Panc1 (cell line): ENCODE results near the gene DIAPH2. TPM values are rescaled to one million over a fixed set of nuclear protein-coding genes. Genes with fewer than 3 reads are reported as not detected.

Experiments
- ATAC-seq: fragments of 200-7000 bp; cut with Tn5 transposase; 2 replicates; pipeline ENCODE4 v1.9.1; 2020; ENCODE audit warnings: mild to moderate bottlenecking, moderate library complexity
- BruUV-seq: library from RNA; stranded (reverse); fragments of 400-500 nt; replicated peaks from 2 replicates; lab custom pipeline; 2021; lab: Mats Ljungman, UMichigan
- CTCF ChIA-PET: fragments of 300-600 bp; sonication (Branson Sonifier 250); formaldehyde crosslinking; loops from one replicate; lab custom pipeline; 2022; ENCODE audit warnings: antibody characterized with exemption; lab: Charles Lee
- POLR2A ChIA-PET: fragments of 300-600 bp; sonication (Branson Sonifier 250); formaldehyde crosslinking; loops from one replicate; lab custom pipeline; 2022; ENCODE audit warnings: antibody characterized with exemption; lab: Charles Lee
- DNase-seq: peaks from one replicate; pipeline ENCODE4 v3.0.0-alpha.2; 2010; ENCODE audit warnings: low read depth, low spot score
- H3K27ac ChIP-seq: 2 replicates; pipeline ENCODE4 v1.5.1; 2011; ENCODE audit warnings: mild to moderate bottlenecking, low read length, inconsistent platforms
- H3K27me3 ChIP-seq: fragments of 200-500 bp; sonication (Bioruptor generic); 2 replicates; pipeline ENCODE4 v1.6.0; 2014; ENCODE audit warnings: low read length, inconsistent platforms; ENCODE audit not compliant: control insufficient read depth, insufficient read depth
- H3K36me3 ChIP-seq: fragments of 200-500 bp; sonication (Bioruptor generic); 2 replicates; pipeline ENCODE4 v1.5.1; 2014; ENCODE audit warnings: inconsistent platforms, mild to moderate bottlenecking, low read length, moderate library complexity; ENCODE audit not compliant: control insufficient read depth, insufficient read depth
- H3K4me1 ChIP-seq: 2 replicates; pipeline ENCODE4 v1.5.1; 2011; ENCODE audit warnings: inconsistent platforms, mild to moderate bottlenecking, low read length, moderate library complexity; ENCODE audit not compliant: control insufficient read depth, insufficient read depth
- H3K4me3 ChIP-seq, 2 experiments: 2 replicates each; pipeline ENCODE4 v1.5.1; 2011 to 2012; ENCODE audit warnings: low read depth in 2 of 2, low read length in 2 of 2, mild to moderate bottlenecking in 2 of 2, inconsistent platforms in 1 of 2, moderate library complexity in 1 of 2
- H3K9me3 ChIP-seq: fragments of 200-500 bp; sonication (Bioruptor generic); 2 replicates; pipeline ENCODE4 v1.5.1; 2014; ENCODE audit warnings: low read depth, mild to moderate bottlenecking, inconsistent platforms, low read length, moderate library complexity; ENCODE audit not compliant: control insufficient read depth, insufficient read depth
- CTCF ChIP-seq: fragments of 450-650 bp; IDR thresholded peaks from 2 replicates; pipeline ENCODE4 v1.5.1; 2017; ENCODE audit warnings: mild to moderate bottlenecking
- POLR2AphosphoS5 ChIP-seq: IDR thresholded peaks from 2 replicates; pipeline ENCODE4 v1.6.1; 2012; ENCODE audit warnings: mild to moderate bottlenecking, low read depth, low read length, moderate library complexity
- REST ChIP-seq, 2 experiments: IDR thresholded peaks; 2 replicates each; pipeline ENCODE4 v1.6.1; 2011 to 2012; ENCODE audit warnings: low read depth in 2 of 2, control low read depth in 1 of 2, low read length in 1 of 2, mild to moderate bottlenecking in 1 of 2, moderate library complexity in 1 of 2; ENCODE audit not compliant: insufficient read depth in 1 of 2
- SIN3A ChIP-seq: IDR thresholded peaks from 2 replicates; pipeline ENCODE4 v1.6.1; 2012; ENCODE audit warnings: low read depth, mild to moderate bottlenecking, low read length, moderate library complexity, borderline replicate concordance; ENCODE audit not compliant: insufficient read depth
- TCF7L2 ChIP-seq: IDR thresholded peaks from 2 replicates; pipeline ENCODE4 v1.6.1; 2011; ENCODE audit warnings: mild to moderate bottlenecking, low read depth, low read length, inconsistent platforms
- in situ Hi-C: cut with HindIII; loops from 2 replicates; pipeline ENCODE4 v1.10.0; 2016; ENCODE audit warnings: low sequenced_read_pairs, low pct_unique_long_range_greater_than_20kb
- intact Hi-C: fragments of 100-400 bp; cut with micrococcal nuclease; formaldehyde crosslinking; loops from one replicate; pipeline ENCODE4 v1.10.0; 2022; ENCODE audit not compliant: unreplicated experiment
- total RNA-seq: library from RNA; stranded (reverse); gene quantifications from one replicate; pipeline ENCODE4 v1.2.1, GENCODE V29; 2021; ENCODE audit not compliant: unreplicated experiment

Gene DIAPH2
- total RNA-seq, 1 experiment from 2014 or later = 17.0 TPM

GRCh38 chrX:97230948-97231347 lies 546.3 kb downstream of the DIAPH2 start:
- Histone ChIP-seq H3K9me3 (no peaks in the 10 kb centered on the region), H3K27me3 (no peaks in the 10 kb centered on the region), H3K36me3 (no peaks in the 10 kb centered on the region), H3K27ac (no peak overlapping the region), H3K4me1 (no peaks in the 10 kb centered on the region), H3K4me3 (no peak overlapping the region)
- no peak for TF ChIP-seq CTCF
- TF ChIP-seq TCF7L2 = no peak
- no peak for TF ChIP-seq SIN3A
- no peak for TF ChIP-seq POLR2AphosphoS5
- no peak for TF ChIP-seq REST (IDR thresholded peaks at IDR 0.05; ENCODE audit: insufficient read depth in 1 of 2, low read depth in 2 of 2, low read length in 1 of 2)
- intact Hi-C loops = no loop called here
- ChIA-PET CTCF (no interaction called here), POLR2A (no interaction called here)
- no TSS peak for BruUV-seq
- in situ Hi-C loops = no loop called here
- DNase-seq = no peak
- no peak for ATAC-seq

- DNase-seq (no peak), ATAC-seq (no peak)
- intact Hi-C loops (no loop called here), in situ Hi-C loops (no loop called here)
- POLR2A ChIA-PET = no interaction called here
- Histone ChIP-seq H3K4me1 (no peaks in the 10 kb centered on the region; the same call in 1 of the 2 replicates), H3K27me3 (no peaks in the 10 kb centered on the region), H3K27ac (no peak overlapping the region), H3K9me3 (no peaks in the 10 kb centered on the region), H3K4me3 (no peak overlapping the region), H3K36me3 (no peaks in the 10 kb centered on the region)
- no peak for TF ChIP-seq TCF7L2
- no peak for TF ChIP-seq CTCF
- TF ChIP-seq REST (IDR thresholded peaks at IDR 0.05; ENCODE audit: insufficient read depth in 1 of 2, low read depth in 2 of 2, low read length in 1 of 2) = no peak
- no peak for TF ChIP-seq POLR2AphosphoS5
- TF ChIP-seq SIN3A = no peak
- BruUV-seq = no TSS peak
- CTCF ChIA-PET = no interaction called here
These were observed 549.9 kb downstream of the DIAPH2 start for GRCh38 chrX:97234471-97235081.
